Immature natural killer cell (primary cell): ENCODE measurements around the gene RPL6. TPM values are rescaled to one million over a fixed set of nuclear protein-coding genes. Genes with fewer than 3 reads are reported as not detected.
A peak's percentile ranks its signal among the peaks of the same experiment; 100 is the strongest.

ENCODE experiments used
- DNase-seq, 3 donors: peaks; one replicate each; pipeline ENCODE4 v3.0.0; 2022; ENCODE audit warnings: mixed read lengths in 1 of 3
- H3K27ac Mint-ChIP-seq, 6 donors: one replicate each; pipeline ENCODE4 v1.8.0; 2020; ENCODE audit warnings: mixed read lengths in 6 of 6, mild to moderate bottlenecking in 5 of 6, inconsistent platforms in 4 of 6, moderate library complexity in 3 of 6
- H3K27me3 Mint-ChIP-seq, 3 donors: one replicate each; pipeline ENCODE4 v1.8.0; 2020 to 2021; ENCODE audit warnings: low read depth in 3 of 3, mild to moderate bottlenecking in 3 of 3, mixed read lengths in 3 of 3, moderate library complexity in 3 of 3, inconsistent platforms in 1 of 3
- H3K36me3 Mint-ChIP-seq, 3 donors: one replicate each; pipeline ENCODE4 v1.8.0; 2020; ENCODE audit warnings: mixed read lengths in 3 of 3, inconsistent platforms in 2 of 3, mild to moderate bottlenecking in 2 of 3
- H3K4me1 Mint-ChIP-seq, 2 donors: one replicate each; pipeline ENCODE4 v1.8.0; 2020; ENCODE audit warnings: inconsistent platforms in 2 of 2, mild to moderate bottlenecking in 2 of 2, mixed read lengths in 2 of 2, moderate library complexity in 1 of 2
- H3K4me3 Mint-ChIP-seq, 5 donors: one replicate each; pipeline ENCODE4 v1.8.0; 2020; ENCODE audit warnings: mild to moderate bottlenecking in 5 of 5, mixed read lengths in 5 of 5, inconsistent platforms in 3 of 5, moderate library complexity in 3 of 5
- H3K9me3 Mint-ChIP-seq, 6 donors: one replicate each; pipeline ENCODE4 v1.8.0; 2020; ENCODE audit warnings: mild to moderate bottlenecking in 6 of 6, mixed read lengths in 6 of 6, inconsistent platforms in 4 of 6, moderate library complexity in 3 of 6
- polyA plus RNA-seq, 3 donors: library from polyadenylated mRNA; unstranded; fragments of 300-500 nt; fragmentation: Illumina TruSeq; gene quantifications; one replicate each; pipeline ENCODE4 v1.2.3, GENCODE V29; 2021

RPL6 gene
- polyA plus RNA-seq, 3 donors from 2014 or later: 212 to 435 (median 395) TPM

- H3K9me3 Mint-ChIP-seq: no peaks in the 10 kb centered on the region
- peaks cover 2 to 13% (median 6%) of the 10 kb centered on the region in 3 donors for H3K27me3 Mint-ChIP-seq
- no peaks in the 10 kb centered on the region for H3K36me3 Mint-ChIP-seq
- peak overlapping the region; percentile 88 to 94 (median 90) for H3K4me3 Mint-ChIP-seq
- DNase-seq: peak; percentile 55 to 63 (median 59)
- peak overlapping the region; percentile 76 to 93 (median 86) for H3K27ac Mint-ChIP-seq
- peaks cover 21 to 33% of the 10 kb centered on the region in 2 donors for H3K4me1 Mint-ChIP-seq
These were observed 28.0 kb downstream of the RPL6 start for GRCh38 chr12:112381406-112381882.

GRCh38 chr12:112380663-112381405 is 28.6 kb downstream of the RPL6 start:
- Mint-ChIP-seq H3K27ac (peak overlapping the region; percentile 76 to 93 (median 86)), H3K36me3 (no peaks in the 10 kb centered on the region), H3K9me3 (no peaks in the 10 kb centered on the region), H3K4me3 (peak overlapping the region; percentile 88 to 94 (median 90)), H3K4me1 (peaks cover 22 to 33% of the 10 kb centered on the region in 2 donors), H3K27me3 (peaks cover 2 to 13% (median 6%) of the 10 kb centered on the region in 3 donors)
- DNase-seq: no peak

GRCh38 chr12:112375105-112375504 is 34.3 kb downstream of the RPL6 start:
- Mint-ChIP-seq H3K9me3 (no peaks in the 10 kb centered on the region), H3K36me3 (no peaks in the 10 kb centered on the region), H3K4me3 (no peak overlapping the region), H3K27me3 (peaks cover 0 to 3% (median 3%) of the 10 kb centered on the region in 3 donors), H3K4me1 (peaks cover 9 to 30% of the 10 kb centered on the region in 2 donors), H3K27ac (no peak overlapping the region)
- no peak for DNase-seq

GRCh38 chr12:112374166-112374740 is 35.2 kb downstream of the RPL6 start:
- no peaks in the 10 kb centered on the region for H3K9me3 Mint-ChIP-seq
- H3K36me3 Mint-ChIP-seq: no peaks in the 10 kb centered on the region
- H3K27ac Mint-ChIP-seq: peak overlapping the region in 1 of 6 donors; percentile 3
- DNase-seq: no peak
- H3K4me1 Mint-ChIP-seq: peaks cover 10 to 29% of the 10 kb centered on the region in 2 donors
- peaks cover 0 to 3% (median 2%) of the 10 kb centered on the region in 3 donors for H3K27me3 Mint-ChIP-seq
- H3K4me3 Mint-ChIP-seq: no peak overlapping the region

GRCh38 chr12:112370868-112371510 is 38.4 kb downstream of the RPL6 start:
- H3K9me3 Mint-ChIP-seq: no peaks in the 10 kb centered on the region
- no peak overlapping the region for H3K4me3 Mint-ChIP-seq
- H3K4me1 Mint-ChIP-seq: peaks cover 8 to 22% of the 10 kb centered on the region in 2 donors
- H3K27ac Mint-ChIP-seq: peak overlapping the region in 1 of 6 donors; percentile 15
- no peaks in the 10 kb centered on the region for H3K36me3 Mint-ChIP-seq
- peaks cover 0 to 1% (median 0%) of the 10 kb centered on the region in 3 donors for H3K27me3 Mint-ChIP-seq
- no peak for DNase-seq

GRCh38 chr12:112370199-112370598 is 39.2 kb downstream of the RPL6 start:
- H3K4me1 Mint-ChIP-seq: peaks cover 10 to 22% of the 10 kb centered on the region in 2 donors
- no peak for DNase-seq
- peaks cover 0 to 1% (median 0%) of the 10 kb centered on the region in 3 donors for H3K27me3 Mint-ChIP-seq
- H3K27ac Mint-ChIP-seq: no peak overlapping the region
- no peak overlapping the region for H3K4me3 Mint-ChIP-seq
- no peaks in the 10 kb centered on the region for H3K36me3 Mint-ChIP-seq
- no peaks in the 10 kb centered on the region for H3K9me3 Mint-ChIP-seq

GRCh38 chr12:112368856-112369255 is 40.5 kb downstream of the RPL6 start:
- Mint-ChIP-seq H3K4me3 (no peak overlapping the region), H3K9me3 (no peaks in the 10 kb centered on the region), H3K4me1 (peaks cover 10 to 22% of the 10 kb centered on the region in 2 donors), H3K27ac (no peak overlapping the region), H3K27me3 (peaks cover 0 to 1% (median 0%) of the 10 kb centered on the region in 3 donors), H3K36me3 (no peaks in the 10 kb centered on the region)
- DNase-seq: no peak

- Mint-ChIP-seq H3K36me3 (no peaks in the 10 kb centered on the region), H3K27ac (no peak overlapping the region), H3K27me3 (peaks cover 0 to 1% (median 0%) of the 10 kb centered on the region in 3 donors), H3K9me3 (no peaks in the 10 kb centered on the region), H3K4me3 (no peak overlapping the region), H3K4me1 (peaks cover 10 to 22% of the 10 kb centered on the region in 2 donors)
- no peak for DNase-seq
These were observed 41.4 kb downstream of the RPL6 start for GRCh38 chr12:112367965-112368364.

- Mint-ChIP-seq H3K27me3 (no peaks in the 10 kb centered on the region), H3K4me3 (no peak overlapping the region), H3K27ac (no peak overlapping the region), H3K36me3 (no peaks in the 10 kb centered on the region), H3K4me1 (peaks cover 6 to 24% of the 10 kb centered on the region in 2 donors), H3K9me3 (no peaks in the 10 kb centered on the region)
- no peak for DNase-seq
These were observed 47.1 kb downstream of the RPL6 start for GRCh38 chr12:112362310-112362709.

GRCh38 chr12:112361271-112361670 is 48.1 kb downstream of the RPL6 start:
- H3K4me3 Mint-ChIP-seq: no peak overlapping the region
- H3K9me3 Mint-ChIP-seq: no peaks in the 10 kb centered on the region
- H3K36me3 Mint-ChIP-seq: no peaks in the 10 kb centered on the region
- H3K4me1 Mint-ChIP-seq: peaks cover 6 to 30% of the 10 kb centered on the region in 2 donors
- DNase-seq: no peak
- H3K27me3 Mint-ChIP-seq: no peaks in the 10 kb centered on the region
- no peak overlapping the region for H3K27ac Mint-ChIP-seq

- no peaks in the 10 kb centered on the region for H3K27me3 Mint-ChIP-seq
- H3K27ac Mint-ChIP-seq: no peak overlapping the region
- H3K36me3 Mint-ChIP-seq: no peaks in the 10 kb centered on the region
- no peak for DNase-seq
- H3K4me3 Mint-ChIP-seq: no peak overlapping the region
- H3K4me1 Mint-ChIP-seq: peaks cover 4 to 29% of the 10 kb centered on the region in 2 donors
- H3K9me3 Mint-ChIP-seq: no peaks in the 10 kb centered on the region
These were observed 50.1 kb downstream of the RPL6 start for GRCh38 chr12:112359290-112359689.

- no peaks in the 10 kb centered on the region for H3K27me3 Mint-ChIP-seq
- H3K9me3 Mint-ChIP-seq: no peaks in the 10 kb centered on the region
- no peak for DNase-seq
- no peaks in the 10 kb centered on the region for H3K36me3 Mint-ChIP-seq
- peak overlapping the region in 2 of 6 donors; percentile 33 to 76 for H3K27ac Mint-ChIP-seq
- H3K4me3 Mint-ChIP-seq: no peak overlapping the region
- peaks cover 10 to 36% of the 10 kb centered on the region in 2 donors for H3K4me1 Mint-ChIP-seq
These were observed 52.2 kb downstream of the RPL6 start for GRCh38 chr12:112357214-112357613.
